Fibroblast of villous mesenchyme (primary cell): Measurements from ENCODE around the gene ITGA11. TPM values are rescaled to one million over a fixed set of nuclear protein-coding genes. Genes with fewer than 3 reads are reported as not detected.

Source experiments
- DNase-seq: peaks from one replicate; pipeline ENCODE4 v3.0.0-alpha.2; 2010; ENCODE audit warnings: low read depth
- H3K4me3 ChIP-seq: 2 replicates; pipeline ENCODE4 v1.5.1; 2011; ENCODE audit warnings: low read depth, mild to moderate bottlenecking, low read length
- total RNA-seq: library from RNA; depleted of rRNA; stranded (reverse); fragments of >200 nt; gene quantifications from 2 replicates; pipeline ENCODE4 v1.2.3, GENCODE V29; 2012
- TF ChIP-seq, protein P1 (sequence below): IDR thresholded peaks from 2 replicates; pipeline ENCODE4 v1.5.1; 2012; ENCODE audit warnings: low read depth, mild to moderate bottlenecking, low read length; ENCODE audit not compliant: insufficient read depth

Gene ITGA11
- total RNA-seq, 1 donor = 87.7 TPM

DNA sequence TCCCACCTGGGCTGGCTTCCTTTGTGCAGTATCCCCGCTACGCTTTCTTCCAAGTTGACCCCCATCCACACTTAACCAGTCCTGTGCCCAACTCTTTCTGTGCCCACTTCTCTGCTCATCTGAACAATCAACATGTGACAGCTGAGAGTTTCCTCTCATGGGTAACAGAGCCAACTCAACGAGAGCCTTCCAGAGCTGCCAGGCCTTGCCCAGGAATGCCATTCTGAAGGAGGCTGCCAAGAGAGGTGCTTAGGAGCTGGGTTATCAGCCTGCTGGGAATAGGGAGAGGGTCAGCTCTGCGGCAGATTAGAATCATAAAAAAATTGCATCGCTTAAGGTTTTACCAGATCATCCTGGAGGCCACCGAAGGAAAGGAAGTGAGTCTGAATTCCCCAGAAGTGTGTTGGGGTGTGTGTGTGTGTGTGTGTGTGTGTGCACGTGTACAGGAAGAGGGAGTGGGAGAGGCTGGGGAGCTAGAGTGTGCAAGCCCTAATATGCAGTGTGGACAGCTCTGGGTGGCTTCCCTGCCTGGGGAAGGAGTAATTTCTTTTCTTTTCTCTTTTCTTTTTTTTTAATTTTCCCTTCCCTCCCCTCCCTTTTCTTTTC, 66.7 kb downstream of the ITGA11 start:
- TF ChIP-seq, protein P1, sequence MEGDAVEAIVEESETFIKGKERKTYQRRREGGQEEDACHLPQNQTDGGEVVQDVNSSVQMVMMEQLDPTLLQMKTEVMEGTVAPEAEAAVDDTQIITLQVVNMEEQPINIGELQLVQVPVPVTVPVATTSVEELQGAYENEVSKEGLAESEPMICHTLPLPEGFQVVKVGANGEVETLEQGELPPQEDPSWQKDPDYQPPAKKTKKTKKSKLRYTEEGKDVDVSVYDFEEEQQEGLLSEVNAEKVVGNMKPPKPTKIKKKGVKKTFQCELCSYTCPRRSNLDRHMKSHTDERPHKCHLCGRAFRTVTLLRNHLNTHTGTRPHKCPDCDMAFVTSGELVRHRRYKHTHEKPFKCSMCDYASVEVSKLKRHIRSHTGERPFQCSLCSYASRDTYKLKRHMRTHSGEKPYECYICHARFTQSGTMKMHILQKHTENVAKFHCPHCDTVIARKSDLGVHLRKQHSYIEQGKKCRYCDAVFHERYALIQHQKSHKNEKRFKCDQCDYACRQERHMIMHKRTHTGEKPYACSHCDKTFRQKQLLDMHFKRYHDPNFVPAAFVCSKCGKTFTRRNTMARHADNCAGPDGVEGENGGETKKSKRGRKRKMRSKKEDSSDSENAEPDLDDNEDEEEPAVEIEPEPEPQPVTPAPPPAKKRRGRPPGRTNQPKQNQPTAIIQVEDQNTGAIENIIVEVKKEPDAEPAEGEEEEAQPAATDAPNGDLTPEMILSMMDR = no peak
- no peak for DNase-seq
- H3K4me3 ChIP-seq = no peak overlapping the region

DNA sequence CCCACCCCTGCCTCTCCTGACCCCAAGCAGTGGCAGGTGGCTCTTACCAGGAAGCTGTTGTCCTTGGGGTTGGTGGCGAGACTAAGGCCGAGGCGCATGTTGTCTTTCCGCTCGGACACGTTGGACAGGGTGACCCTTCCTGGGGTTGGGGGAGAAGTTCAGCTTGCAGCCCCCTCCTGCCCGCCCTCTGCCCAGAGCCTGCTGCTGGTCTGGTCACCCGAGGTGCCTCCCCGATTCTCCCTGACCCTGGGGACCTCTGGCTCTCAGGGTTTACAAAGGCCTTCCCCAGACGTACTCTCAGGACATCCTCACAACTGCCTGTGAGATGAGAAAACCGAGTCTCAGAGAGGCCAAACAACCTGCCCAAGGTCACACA, 67.3 kb downstream of the ITGA11 start:
- no peak for DNase-seq
- H3K4me3 ChIP-seq = no peak overlapping the region
- TF ChIP-seq, protein P1 = no peak

DNA sequence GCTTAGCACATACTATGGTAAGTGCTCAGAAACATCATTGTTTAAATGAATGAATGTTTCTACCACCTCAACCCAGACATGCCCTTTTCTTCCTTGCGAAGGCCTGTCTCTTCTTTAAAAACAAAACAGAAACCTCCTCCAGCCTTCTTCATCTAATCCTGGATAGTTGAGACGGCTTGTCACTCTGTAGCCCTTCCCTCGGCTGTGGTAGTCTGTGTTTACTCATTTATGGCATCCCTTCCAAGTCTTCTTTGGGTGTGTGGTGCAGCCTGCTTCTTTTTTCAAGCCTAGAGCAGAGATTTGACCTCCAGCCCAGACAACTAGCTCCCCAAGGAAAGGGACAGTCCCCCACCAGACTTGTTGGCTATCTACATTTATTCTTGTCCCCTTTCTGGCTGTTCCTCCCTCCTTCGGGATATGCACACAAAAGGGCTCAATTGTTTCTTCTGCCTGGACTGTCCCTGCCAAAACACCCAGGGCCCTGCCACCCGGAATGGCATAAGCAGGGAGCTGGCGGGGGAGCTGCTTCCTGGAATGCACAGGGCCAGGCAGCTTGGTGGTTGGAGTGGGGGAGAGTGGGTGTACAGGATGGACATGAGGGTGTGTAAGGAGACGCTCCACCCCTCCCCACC, 67.8 kb downstream of the ITGA11 start:
- TF ChIP-seq, protein P1 = no peak
- H3K4me3 ChIP-seq = no peak overlapping the region
- peak; percentile 73 for DNase-seq

DNA sequence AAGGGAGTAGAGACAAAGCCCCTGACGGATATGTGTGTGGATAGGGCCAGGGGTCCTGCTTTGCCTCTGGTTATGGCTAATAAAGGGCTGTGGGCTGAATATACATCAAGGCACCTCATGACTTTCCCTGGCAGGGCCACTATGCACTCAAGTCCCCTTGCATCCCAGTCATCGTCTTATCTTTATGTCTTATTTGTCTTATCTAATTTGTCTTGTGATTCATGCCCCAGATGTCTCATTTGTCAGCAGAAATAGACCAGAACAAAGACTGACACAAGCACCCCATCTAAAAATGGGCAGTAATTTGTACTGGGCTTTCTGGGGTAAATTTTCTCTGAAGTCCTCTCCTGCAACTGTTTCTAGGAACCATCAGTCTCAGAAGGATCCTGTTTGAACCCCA, 68.6 kb downstream of the ITGA11 start:
- no peak overlapping the region for H3K4me3 ChIP-seq
- DNase-seq = peak; percentile 42
- TF ChIP-seq, protein P1 = no peak

DNA sequence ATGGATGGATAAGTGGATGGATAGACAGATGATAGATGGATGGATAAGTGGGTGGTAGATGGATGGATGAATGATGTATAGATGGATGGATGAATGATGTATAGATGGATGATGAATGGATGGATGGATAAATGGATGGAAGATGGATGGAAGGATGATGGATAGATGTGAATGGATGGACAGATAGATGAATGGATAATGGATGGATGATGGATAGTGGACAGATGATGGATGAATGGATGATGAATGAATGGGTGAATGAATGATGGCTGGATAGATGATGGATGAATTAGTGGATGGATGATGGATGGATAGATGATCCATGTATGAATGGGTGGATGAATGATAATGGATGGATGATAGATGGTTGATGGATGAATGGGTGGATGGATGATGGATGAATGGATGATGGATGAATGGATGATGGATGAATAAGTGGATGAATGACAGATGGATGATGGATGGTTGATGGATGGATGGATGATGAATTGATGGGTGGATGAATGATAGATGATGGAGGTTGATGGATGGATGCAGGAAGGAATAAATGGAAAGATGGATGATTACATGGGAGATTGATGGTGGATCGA, 69.3 kb downstream of the ITGA11 start:
- TF ChIP-seq, protein P1 = no peak
- H3K4me3 ChIP-seq = no peak overlapping the region
- DNase-seq = no peak

DNA sequence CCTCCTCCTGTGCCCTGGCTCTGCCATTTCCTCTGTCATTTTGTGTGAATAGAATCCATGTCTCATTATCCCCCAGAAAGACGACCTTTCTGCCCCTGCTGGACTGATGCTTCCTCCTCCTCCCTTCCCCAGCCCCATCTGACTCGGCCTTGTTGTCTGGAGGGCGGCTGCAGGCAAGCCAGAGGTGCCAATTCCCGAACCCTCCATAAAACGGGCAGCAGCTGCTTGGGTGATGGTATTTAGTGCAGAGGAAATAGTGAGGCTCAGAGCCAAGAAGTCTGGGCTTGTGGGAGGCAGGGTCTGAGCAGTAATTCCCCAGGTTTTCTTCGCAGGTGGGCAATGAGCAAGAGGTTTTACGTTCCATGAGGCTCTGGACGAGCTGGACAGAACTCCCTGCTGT, 71.2 kb downstream of the ITGA11 start:
- TF ChIP-seq, protein P1 = no peak
- DNase-seq = no peak
- H3K4me3 ChIP-seq = no peak overlapping the region
